ENCODE results near the gene TAP2. TPM values are rescaled to one million over a fixed set of nuclear protein-coding genes. Genes with fewer than 3 reads are reported as not detected.

TAP2 gene
- total and polyA plus RNA-seq, 10 of the 15 experiments (the other 5 are each of a cell fraction or from before 2014, with no cell fraction given) = 5.3 to 77.2 (median 35.3) TPM

GRCh38 chr6:32852844-32853540, 14.5 kb upstream of the TAP2 start:
- Histone ChIP-seq H2AFZ (ENCODE audit: control insufficient read depth, low read depth, low read length) (no peak overlapping the region; the same call in 1 of the 2 replicates), H3K36me3 (ENCODE audit: control insufficient read depth in 2 of 2, insufficient read depth in 2 of 2, low read length in 1 of 2) (peaks cover 6 to 40% of the 10 kb centered on the region in 2 experiments), H3K9me3 (replicated peaks; ENCODE audit: control insufficient read depth, insufficient read depth, low read length) (no peaks in the 10 kb centered on the region), H3K4me3 (peak overlapping the region; percentile 88), H3K27me3 (replicated peaks in 1 of 2; ENCODE audit: control insufficient read depth in 2 of 2, insufficient read depth in 2 of 2, low read length in 1 of 2) (no peaks in the 10 kb centered on the region), H3K27ac (ENCODE audit: control insufficient read depth, insufficient read depth) (peak overlapping the region; percentile 100), H3K4me1 (ENCODE audit: control insufficient read depth, insufficient read depth, low read length) (peaks cover 38% of the 10 kb centered on the region), H3K4me2 (ENCODE audit: control insufficient read depth, insufficient read depth) (peak overlapping the region; percentile 96), H4K20me1 (ENCODE audit: control insufficient read depth, insufficient read depth) (no peaks in the 10 kb centered on the region), H3K9ac (ENCODE audit: control insufficient read depth, insufficient read depth, low read length) (peak overlapping the region; percentile 99), H3K79me2 (ENCODE audit: control insufficient read depth, insufficient read depth, low read length) (peaks cover 92% of the 10 kb centered on the region)
- ChIA-PET CTCF (interaction anchor here (0.9 to 8.0 kb wide), 9 partner anchors 11 to 161 kb away, joined by 3 to 299 read pairs (median 9); partner anchors contain the start of genes HLA-DMA, PSMB8 and TAP2), POLR2A (interaction anchor here (0.7 to 8.1 kb wide), 18 partner anchors 9 to 663 kb away, joined by 3 to 357 read pairs (median 6); partner anchors contain the start of genes HLA-DMA, HLA-DMB, HLA-DPA1 and PBX2), SMC1A (ENCODE audit: uncharacterized antibody, unreplicated experiment) (interaction anchor here (0.6 to 7.5 kb wide), 10 partner anchors 8 to 413 kb away, joined by 3 to 131 read pairs (median 4); partner anchors contain the start of genes HLA-DRA, PSMB8 and TAP2), RAD21 (ENCODE audit: unreplicated experiment) (interaction anchor here (0.8 to 7.7 kb wide), 13 partner anchors 11 to 657 kb away, joined by 3 to 269 read pairs (median 4); partner anchors contain the start of genes HLA-DMA, HLA-DOB, HLA-DPA1 and PSMB8)
- in situ Hi-C loops (cut with MboI) (no loop called here), intact Hi-C loops (cut with micrococcal nuclease; ENCODE audit: unreplicated experiment) (loop anchor here (1.0 to 10.0 kb wide), 3 partner anchors 9 to 248 kb away; partner anchors contain the start of genes PSMB8 and TAP2)
- BruUV-seq (replicated peaks) = no TSS peak
- FAIRE-seq (no peak), DNase-seq (ENCODE audit: low read depth, low spot score) (no peak), ATAC-seq (peak; percentile 63)
- WGBS (ENCODE audit: insufficient coverage, insufficient replicate concordance, low lambda C conversion rate, missing lambda C conversion rate) = under 1% methylated on average over 39 of the region's 41 CpGs
- TF ChIP-seq CBX5 (IDR thresholded peaks at IDR 0.05; ENCODE audit: low read depth) (no peak), CREM (IDR thresholded peaks at IDR 0.05; ENCODE audit: low read depth) (0 out of 2 replicates have a peak, but pooled peaks have one; percentile 10), TCF12 (IDR thresholded peaks at IDR 0.05; ENCODE audit: low read depth, low read length) (no peak), YY1 (IDR thresholded peaks at IDR 0.05; ENCODE audit: low read depth, low read length) (0 out of 2 replicates have a peak, but pooled peaks have one; percentile 23), LARP7 (IDR thresholded peaks at IDR 0.05) (peak; percentile 73), NR2F1 (conservative IDR thresholded peaks at IDR 0.05) (no peak; the same call in 1 of the 2 replicates), FOS (IDR thresholded peaks at IDR 0.05; ENCODE audit: borderline replicate concordance, extremely low read depth, insufficient read length) (no peak), JUND (IDR thresholded peaks at IDR 0.05; ENCODE audit: low read depth, low read length) (0 out of 2 replicates have a peak, but pooled peaks have one; percentile 46), KLF5 (IDR thresholded peaks at IDR 0.05; ENCODE audit: partially characterized antibody) (peak; percentile 62), DPF2 (IDR thresholded peaks at IDR 0.05) (peak; percentile 66; the same call in 1 of the 2 replicates), SMARCA5 (IDR thresholded peaks at IDR 0.05) (0 out of 2 replicates have a peak, but pooled peaks have one; percentile 39), BACH1 (IDR thresholded peaks at IDR 0.05; ENCODE audit: borderline replicate concordance) (0 out of 2 replicates have a peak, but pooled peaks have one; percentile 26), NR2C2 (IDR thresholded peaks at IDR 0.05; ENCODE audit: borderline replicate concordance, control insufficient read depth, insufficient read length, low read depth) (no peak), POU2F2 (IDR thresholded peaks at IDR 0.05; ENCODE audit: borderline replicate concordance, low read depth, low read length) (peak; percentile 23; the same call in 1 of the 3 replicates)
- TF ChIP-seq, protein P1, sequence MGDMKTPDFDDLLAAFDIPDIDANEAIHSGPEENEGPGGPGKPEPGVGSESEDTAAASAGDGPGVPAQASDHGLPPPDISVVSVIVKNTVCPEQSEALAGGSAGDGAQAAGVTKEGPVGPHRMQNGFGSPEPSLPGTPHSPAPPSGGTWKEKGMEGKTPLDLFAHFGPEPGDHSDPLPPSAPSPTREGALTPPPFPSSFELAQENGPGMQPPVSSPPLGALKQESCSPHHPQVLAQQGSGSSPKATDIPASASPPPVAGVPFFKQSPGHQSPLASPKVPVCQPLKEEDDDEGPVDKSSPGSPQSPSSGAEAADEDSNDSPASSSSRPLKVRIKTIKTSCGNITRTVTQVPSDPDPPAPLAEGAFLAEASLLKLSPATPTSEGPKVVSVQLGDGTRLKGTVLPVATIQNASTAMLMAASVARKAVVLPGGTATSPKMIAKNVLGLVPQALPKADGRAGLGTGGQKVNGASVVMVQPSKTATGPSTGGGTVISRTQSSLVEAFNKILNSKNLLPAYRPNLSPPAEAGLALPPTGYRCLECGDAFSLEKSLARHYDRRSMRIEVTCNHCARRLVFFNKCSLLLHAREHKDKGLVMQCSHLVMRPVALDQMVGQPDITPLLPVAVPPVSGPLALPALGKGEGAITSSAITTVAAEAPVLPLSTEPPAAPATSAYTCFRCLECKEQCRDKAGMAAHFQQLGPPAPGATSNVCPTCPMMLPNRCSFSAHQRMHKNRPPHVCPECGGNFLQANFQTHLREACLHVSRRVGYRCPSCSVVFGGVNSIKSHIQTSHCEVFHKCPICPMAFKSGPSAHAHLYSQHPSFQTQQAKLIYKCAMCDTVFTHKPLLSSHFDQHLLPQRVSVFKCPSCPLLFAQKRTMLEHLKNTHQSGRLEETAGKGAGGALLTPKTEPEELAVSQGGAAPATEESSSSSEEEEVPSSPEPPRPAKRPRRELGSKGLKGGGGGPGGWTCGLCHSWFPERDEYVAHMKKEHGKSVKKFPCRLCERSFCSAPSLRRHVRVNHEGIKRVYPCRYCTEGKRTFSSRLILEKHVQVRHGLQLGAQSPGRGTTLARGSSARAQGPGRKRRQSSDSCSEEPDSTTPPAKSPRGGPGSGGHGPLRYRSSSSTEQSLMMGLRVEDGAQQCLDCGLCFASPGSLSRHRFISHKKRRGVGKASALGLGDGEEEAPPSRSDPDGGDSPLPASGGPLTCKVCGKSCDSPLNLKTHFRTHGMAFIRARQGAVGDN (IDR thresholded peaks at IDR 0.05) = peak; percentile 46
- TF ChIP-seq, protein P2, sequence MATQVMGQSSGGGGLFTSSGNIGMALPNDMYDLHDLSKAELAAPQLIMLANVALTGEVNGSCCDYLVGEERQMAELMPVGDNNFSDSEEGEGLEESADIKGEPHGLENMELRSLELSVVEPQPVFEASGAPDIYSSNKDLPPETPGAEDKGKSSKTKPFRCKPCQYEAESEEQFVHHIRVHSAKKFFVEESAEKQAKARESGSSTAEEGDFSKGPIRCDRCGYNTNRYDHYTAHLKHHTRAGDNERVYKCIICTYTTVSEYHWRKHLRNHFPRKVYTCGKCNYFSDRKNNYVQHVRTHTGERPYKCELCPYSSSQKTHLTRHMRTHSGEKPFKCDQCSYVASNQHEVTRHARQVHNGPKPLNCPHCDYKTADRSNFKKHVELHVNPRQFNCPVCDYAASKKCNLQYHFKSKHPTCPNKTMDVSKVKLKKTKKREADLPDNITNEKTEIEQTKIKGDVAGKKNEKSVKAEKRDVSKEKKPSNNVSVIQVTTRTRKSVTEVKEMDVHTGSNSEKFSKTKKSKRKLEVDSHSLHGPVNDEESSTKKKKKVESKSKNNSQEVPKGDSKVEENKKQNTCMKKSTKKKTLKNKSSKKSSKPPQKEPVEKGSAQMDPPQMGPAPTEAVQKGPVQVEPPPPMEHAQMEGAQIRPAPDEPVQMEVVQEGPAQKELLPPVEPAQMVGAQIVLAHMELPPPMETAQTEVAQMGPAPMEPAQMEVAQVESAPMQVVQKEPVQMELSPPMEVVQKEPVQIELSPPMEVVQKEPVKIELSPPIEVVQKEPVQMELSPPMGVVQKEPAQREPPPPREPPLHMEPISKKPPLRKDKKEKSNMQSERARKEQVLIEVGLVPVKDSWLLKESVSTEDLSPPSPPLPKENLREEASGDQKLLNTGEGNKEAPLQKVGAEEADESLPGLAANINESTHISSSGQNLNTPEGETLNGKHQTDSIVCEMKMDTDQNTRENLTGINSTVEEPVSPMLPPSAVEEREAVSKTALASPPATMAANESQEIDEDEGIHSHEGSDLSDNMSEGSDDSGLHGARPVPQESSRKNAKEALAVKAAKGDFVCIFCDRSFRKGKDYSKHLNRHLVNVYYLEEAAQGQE (IDR thresholded peaks at IDR 0.05; ENCODE audit: low read depth, low read length) = 0 out of 2 replicates have a peak, but pooled peaks have one; percentile 20

Data from GM12878 (cell line).